ENCODE data around the gene ABHD5. TPM values are rescaled to one million over a fixed set of nuclear protein-coding genes. Genes with fewer than 3 reads are reported as not detected.

Gene ABHD5
- total and polyA plus RNA-seq, 2 of the 13 experiments (the other 11 are each of a cell fraction or from before 2014, with no cell fraction given) = 4.5 to 13.3 TPM

DNA sequence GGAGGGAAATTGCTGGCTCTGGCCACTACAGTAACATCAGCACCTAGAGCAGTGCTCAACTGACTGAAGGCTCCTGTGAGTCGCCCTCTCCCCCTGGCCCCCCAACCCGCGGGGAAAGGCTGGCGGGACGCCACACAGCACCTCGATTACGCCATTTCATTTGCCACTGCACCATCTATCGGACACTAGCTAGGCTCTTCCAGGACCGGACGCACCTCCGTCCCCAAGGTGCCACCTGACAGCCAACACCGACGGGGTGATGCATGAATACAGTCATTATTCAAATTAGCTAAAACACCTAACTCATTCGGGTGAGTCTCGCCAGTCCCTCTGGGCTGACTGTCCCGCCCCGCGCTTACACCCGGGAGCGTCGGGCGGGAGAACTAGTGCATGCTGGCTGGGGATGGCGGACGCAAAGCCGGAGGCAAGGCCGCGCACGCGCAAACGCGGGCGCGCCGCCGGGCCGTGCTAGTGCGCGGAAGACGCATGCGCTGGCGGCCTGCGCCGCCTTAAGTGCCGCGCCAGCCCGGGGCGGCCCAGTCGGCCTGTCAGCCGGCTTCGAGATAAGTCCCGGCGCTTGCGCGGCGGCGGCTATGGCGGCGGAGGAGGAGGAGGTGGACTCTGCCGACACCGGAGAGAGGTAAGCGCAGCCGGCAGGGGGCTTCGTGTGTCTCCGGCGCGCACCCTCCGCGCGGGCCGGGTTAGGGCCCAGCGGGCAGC lies at the start of gene ABHD5 (continued):
- TF ChIP-seq HOXA5 (CRISPR knock-in tag; IDR thresholded peaks at IDR 0.05) (no peak; the same call in 1 of the 2 replicates), MAFG (CRISPR knock-in tag; IDR thresholded peaks at IDR 0.05) (0 out of 2 replicates have a peak, but pooled peaks have one; percentile 35), ZMAT3 (CRISPR knock-in tag; conservative IDR thresholded peaks at IDR 0.05) (0 out of 2 replicates have a peak, but pooled peaks have one; percentile 82), WIZ (CRISPR knock-in tag; IDR thresholded peaks at IDR 0.05) (peak; percentile 91), RNF2 (conservative IDR thresholded peaks at IDR 0.05; ENCODE audit: low read depth) (peak; percentile 96), PCBP2 (optimal IDR thresholded peaks at IDR 0.05; ENCODE audit: low read depth, low read length, poor library complexity, severe bottlenecking) (no peak), ZNF124 (CRISPR knock-in tag; IDR thresholded peaks at IDR 0.05) (peak; percentile 66; the same call in 1 of the 2 replicates), FLYWCH1 (CRISPR knock-in tag; IDR thresholded peaks at IDR 0.05) (peak; percentile 68; the same call in 1 of the 2 replicates), ZNF790 (CRISPR knock-in tag; IDR thresholded peaks at IDR 0.05; ENCODE audit: borderline replicate concordance) (peak; percentile 97), XBP1 (CRISPR knock-in tag; IDR thresholded peaks at IDR 0.05) (peak; percentile 42; the same call in 1 of the 2 replicates), TARDBP (CRISPR knock-in tag; IDR thresholded peaks at IDR 0.05) (peak; percentile 77), SUZ12 (IDR thresholded peaks at IDR 0.05; ENCODE audit: low read depth, low read length) (no peak), NR2F2 (IDR thresholded peaks at IDR 0.05; ENCODE audit: borderline replicate concordance, low read depth) (peak; percentile 16; the same call in 1 of the 2 replicates), SCMH1 (CRISPR knock-in tag; IDR thresholded peaks at IDR 0.05; ENCODE audit: borderline replicate concordance) (no peak), NFIB (CRISPR knock-in tag; IDR thresholded peaks at IDR 0.05; ENCODE audit: borderline replicate concordance) (no peak), SALL1 (CRISPR knock-in tag; IDR thresholded peaks at IDR 0.05) (peak; percentile 92)
- TF ChIP-seq, protein P1, sequence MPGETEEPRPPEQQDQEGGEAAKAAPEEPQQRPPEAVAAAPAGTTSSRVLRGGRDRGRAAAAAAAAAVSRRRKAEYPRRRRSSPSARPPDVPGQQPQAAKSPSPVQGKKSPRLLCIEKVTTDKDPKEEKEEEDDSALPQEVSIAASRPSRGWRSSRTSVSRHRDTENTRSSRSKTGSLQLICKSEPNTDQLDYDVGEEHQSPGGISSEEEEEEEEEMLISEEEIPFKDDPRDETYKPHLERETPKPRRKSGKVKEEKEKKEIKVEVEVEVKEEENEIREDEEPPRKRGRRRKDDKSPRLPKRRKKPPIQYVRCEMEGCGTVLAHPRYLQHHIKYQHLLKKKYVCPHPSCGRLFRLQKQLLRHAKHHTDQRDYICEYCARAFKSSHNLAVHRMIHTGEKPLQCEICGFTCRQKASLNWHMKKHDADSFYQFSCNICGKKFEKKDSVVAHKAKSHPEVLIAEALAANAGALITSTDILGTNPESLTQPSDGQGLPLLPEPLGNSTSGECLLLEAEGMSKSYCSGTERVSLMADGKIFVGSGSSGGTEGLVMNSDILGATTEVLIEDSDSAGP (CRISPR knock-in tag; IDR thresholded peaks at IDR 0.05; ENCODE audit: borderline replicate concordance) = peak; percentile 80
- TF ChIP-seq, protein P2, sequence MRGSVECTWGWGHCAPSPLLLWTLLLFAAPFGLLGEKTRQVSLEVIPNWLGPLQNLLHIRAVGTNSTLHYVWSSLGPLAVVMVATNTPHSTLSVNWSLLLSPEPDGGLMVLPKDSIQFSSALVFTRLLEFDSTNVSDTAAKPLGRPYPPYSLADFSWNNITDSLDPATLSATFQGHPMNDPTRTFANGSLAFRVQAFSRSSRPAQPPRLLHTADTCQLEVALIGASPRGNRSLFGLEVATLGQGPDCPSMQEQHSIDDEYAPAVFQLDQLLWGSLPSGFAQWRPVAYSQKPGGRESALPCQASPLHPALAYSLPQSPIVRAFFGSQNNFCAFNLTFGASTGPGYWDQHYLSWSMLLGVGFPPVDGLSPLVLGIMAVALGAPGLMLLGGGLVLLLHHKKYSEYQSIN (CRISPR knock-in tag; IDR thresholded peaks at IDR 0.05; ENCODE audit: borderline replicate concordance) = no peak
- TF ChIP-seq, protein P3, sequence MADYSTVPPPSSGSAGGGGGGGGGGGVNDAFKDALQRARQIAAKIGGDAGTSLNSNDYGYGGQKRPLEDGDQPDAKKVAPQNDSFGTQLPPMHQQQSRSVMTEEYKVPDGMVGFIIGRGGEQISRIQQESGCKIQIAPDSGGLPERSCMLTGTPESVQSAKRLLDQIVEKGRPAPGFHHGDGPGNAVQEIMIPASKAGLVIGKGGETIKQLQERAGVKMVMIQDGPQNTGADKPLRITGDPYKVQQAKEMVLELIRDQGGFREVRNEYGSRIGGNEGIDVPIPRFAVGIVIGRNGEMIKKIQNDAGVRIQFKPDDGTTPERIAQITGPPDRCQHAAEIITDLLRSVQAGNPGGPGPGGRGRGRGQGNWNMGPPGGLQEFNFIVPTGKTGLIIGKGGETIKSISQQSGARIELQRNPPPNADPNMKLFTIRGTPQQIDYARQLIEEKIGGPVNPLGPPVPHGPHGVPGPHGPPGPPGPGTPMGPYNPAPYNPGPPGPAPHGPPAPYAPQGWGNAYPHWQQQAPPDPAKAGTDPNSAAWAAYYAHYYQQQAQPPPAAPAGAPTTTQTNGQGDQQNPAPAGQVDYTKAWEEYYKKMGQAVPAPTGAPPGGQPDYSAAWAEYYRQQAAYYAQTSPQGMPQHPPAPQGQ (CRISPR knock-in tag; IDR thresholded peaks at IDR 0.05; ENCODE audit: borderline replicate concordance) = no peak
- TF ChIP-seq, protein P4, sequence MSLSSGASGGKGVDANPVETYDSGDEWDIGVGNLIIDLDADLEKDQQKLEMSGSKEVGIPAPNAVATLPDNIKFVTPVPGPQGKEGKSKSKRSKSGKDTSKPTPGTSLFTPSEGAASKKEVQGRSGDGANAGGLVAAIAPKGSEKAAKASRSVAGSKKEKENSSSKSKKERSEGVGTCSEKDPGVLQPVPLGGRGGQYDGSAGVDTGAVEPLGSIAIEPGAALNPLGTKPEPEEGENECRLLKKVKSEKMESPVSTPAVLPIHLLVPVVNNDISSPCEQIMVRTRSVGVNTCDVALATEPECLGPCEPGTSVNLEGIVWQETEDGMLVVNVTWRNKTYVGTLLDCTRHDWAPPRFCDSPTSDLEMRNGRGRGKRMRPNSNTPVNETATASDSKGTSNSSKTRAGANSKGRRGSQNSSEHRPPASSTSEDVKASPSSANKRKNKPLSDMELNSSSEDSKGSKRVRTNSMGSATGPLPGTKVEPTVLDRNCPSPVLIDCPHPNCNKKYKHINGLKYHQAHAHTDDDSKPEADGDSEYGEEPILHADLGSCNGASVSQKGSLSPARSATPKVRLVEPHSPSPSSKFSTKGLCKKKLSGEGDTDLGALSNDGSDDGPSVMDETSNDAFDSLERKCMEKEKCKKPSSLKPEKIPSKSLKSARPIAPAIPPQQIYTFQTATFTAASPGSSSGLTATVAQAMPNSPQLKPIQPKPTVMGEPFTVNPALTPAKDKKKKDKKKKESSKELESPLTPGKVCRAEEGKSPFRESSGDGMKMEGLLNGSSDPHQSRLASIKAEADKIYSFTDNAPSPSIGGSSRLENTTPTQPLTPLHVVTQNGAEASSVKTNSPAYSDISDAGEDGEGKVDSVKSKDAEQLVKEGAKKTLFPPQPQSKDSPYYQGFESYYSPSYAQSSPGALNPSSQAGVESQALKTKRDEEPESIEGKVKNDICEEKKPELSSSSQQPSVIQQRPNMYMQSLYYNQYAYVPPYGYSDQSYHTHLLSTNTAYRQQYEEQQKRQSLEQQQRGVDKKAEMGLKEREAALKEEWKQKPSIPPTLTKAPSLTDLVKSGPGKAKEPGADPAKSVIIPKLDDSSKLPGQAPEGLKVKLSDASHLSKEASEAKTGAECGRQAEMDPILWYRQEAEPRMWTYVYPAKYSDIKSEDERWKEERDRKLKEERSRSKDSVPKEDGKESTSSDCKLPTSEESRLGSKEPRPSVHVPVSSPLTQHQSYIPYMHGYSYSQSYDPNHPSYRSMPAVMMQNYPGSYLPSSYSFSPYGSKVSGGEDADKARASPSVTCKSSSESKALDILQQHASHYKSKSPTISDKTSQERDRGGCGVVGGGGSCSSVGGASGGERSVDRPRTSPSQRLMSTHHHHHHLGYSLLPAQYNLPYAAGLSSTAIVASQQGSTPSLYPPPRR (CRISPR knock-in tag; IDR thresholded peaks at IDR 0.05; ENCODE audit: borderline replicate concordance) = no peak; the same call in 1 of the 2 replicates

Measured in HepG2 (cell line).